GM10847 (cell line): Measurements from ENCODE around the gene GUK1.

Experiments used
- POLR2A ChIP-seq: IDR thresholded peaks from 2 replicates; pipeline ENCODE4 v1.6.1; 2011; ENCODE audit not compliant: insufficient read length; ENCODE audit errors: extremely low read depth

Gene GUK1

GRCh38 chr1:228180271-228180958, 40.3 kb downstream of the GUK1 start:
- TF ChIP-seq POLR2A, result no peak

GRCh38 chr1:228180959-228181644, 41.0 kb downstream of the GUK1 start:
- no peak for TF ChIP-seq POLR2A

- no peak for TF ChIP-seq POLR2A
Measured at GRCh38 chr1:228181645-228182034, 41.6 kb downstream of the GUK1 start.

GRCh38 chr1:228182296-228183030, 42.4 kb downstream of the GUK1 start:
- TF ChIP-seq POLR2A, result no peak

GRCh38 chr1:228184152-228184551, 44.1 kb downstream of the GUK1 start:
- TF ChIP-seq POLR2A, result no peak

- no peak for TF ChIP-seq POLR2A
Measured at GRCh38 chr1:228185641-228185965, 45.5 kb downstream of the GUK1 start.

GRCh38 chr1:228190182-228190581, 50.1 kb downstream of the GUK1 start:
- TF ChIP-seq POLR2A, result no peak

GRCh38 chr1:228190778-228191177, 50.7 kb downstream of the GUK1 start:
- no peak for TF ChIP-seq POLR2A

- TF ChIP-seq POLR2A, result no peak
Measured at GRCh38 chr1:228194436-228194835, 54.4 kb downstream of the GUK1 start.

- TF ChIP-seq POLR2A, result no peak
Measured at GRCh38 chr1:228194921-228195812, 55.1 kb downstream of the GUK1 start.

GRCh38 chr1:228197555-228198147, 57.6 kb downstream of the GUK1 start:
- no peak for TF ChIP-seq POLR2A
